Measurements from ENCODE around the gene CARD11.
A peak's percentile ranks its signal among the peaks of the same experiment; 100 is the strongest.

CARD11 gene

DNA sequence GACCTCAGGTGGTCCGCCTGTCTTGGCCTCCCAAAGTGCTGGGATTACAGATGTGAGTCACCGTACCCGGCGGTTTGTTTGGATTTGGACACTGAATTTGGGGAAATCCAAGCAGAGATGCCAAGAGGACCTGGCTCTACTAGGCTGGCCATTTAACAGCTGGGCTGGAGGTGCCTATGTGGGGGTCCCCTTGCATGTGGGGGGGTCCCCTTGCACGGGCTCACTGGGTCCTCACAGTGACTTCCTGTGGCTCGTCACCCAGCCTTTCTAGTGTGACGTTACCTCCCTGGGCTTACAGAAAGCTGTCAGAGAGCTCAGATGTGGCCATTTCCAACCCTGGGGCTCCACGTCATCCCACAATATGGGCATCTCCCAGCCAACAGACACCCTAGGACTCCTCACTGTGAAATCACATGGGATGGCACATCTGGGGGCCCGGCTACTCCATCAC, 150.2 kb downstream of the CARD11 start:
- Histone ChIP-seq H3K4me1 (no peaks in the 10 kb centered on the region), H3K9ac (no peak overlapping the region), H3K27me3 (ENCODE audit: control insufficient read depth, insufficient read depth, low read length) (no peaks in the 10 kb centered on the region), H3K9me3 (ENCODE audit: control insufficient read depth, low read length) (no peaks in the 10 kb centered on the region), H3K4me2 (ENCODE audit: low read length) (no peak overlapping the region), H3K4me3 (ENCODE audit: low read depth, low read length) (no peak overlapping the region), H3K36me3 (ENCODE audit: control insufficient read depth, insufficient read depth, low read length) (no peaks in the 10 kb centered on the region), H3K79me2 (no peaks in the 10 kb centered on the region), H2AFZ (no peak overlapping the region), H3K27ac (no peak overlapping the region)
- TF ChIP-seq, protein P1, sequence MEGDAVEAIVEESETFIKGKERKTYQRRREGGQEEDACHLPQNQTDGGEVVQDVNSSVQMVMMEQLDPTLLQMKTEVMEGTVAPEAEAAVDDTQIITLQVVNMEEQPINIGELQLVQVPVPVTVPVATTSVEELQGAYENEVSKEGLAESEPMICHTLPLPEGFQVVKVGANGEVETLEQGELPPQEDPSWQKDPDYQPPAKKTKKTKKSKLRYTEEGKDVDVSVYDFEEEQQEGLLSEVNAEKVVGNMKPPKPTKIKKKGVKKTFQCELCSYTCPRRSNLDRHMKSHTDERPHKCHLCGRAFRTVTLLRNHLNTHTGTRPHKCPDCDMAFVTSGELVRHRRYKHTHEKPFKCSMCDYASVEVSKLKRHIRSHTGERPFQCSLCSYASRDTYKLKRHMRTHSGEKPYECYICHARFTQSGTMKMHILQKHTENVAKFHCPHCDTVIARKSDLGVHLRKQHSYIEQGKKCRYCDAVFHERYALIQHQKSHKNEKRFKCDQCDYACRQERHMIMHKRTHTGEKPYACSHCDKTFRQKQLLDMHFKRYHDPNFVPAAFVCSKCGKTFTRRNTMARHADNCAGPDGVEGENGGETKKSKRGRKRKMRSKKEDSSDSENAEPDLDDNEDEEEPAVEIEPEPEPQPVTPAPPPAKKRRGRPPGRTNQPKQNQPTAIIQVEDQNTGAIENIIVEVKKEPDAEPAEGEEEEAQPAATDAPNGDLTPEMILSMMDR (IDR thresholded peaks at IDR 0.05): no peak

DNA sequence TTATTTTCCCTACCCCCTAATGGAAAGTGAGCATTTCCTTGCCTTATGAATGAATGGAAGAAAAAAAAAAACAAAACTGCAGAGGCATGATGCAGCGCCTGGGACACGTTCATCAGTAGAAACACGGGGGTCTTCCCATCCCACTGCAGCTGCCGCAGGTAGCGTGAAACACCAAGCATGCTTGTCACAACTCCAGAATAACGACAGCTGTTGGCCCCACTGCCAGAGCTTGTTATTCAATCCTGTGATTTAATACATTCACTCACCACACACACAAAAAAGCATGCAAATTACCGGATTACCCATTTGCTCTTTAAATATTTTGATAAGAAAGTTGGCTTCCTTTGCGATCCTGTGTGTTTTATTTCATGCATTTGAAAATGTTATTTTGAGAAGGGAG, 151.1 kb downstream of the CARD11 start:
- H3K36me3 ChIP-seq (ENCODE audit: control insufficient read depth, insufficient read depth, low read length): no peaks in the 10 kb centered on the region
- H3K27me3 ChIP-seq (ENCODE audit: control insufficient read depth, insufficient read depth, low read length): no peaks in the 10 kb centered on the region
- no peak overlapping the region for H2AFZ ChIP-seq
- no peaks in the 10 kb centered on the region for H3K9me3 ChIP-seq (ENCODE audit: control insufficient read depth, low read length)
- H3K9ac ChIP-seq: no peak overlapping the region
- no peaks in the 10 kb centered on the region for H3K4me1 ChIP-seq
- TF ChIP-seq, protein P1 (IDR thresholded peaks at IDR 0.05): no peak
- no peak overlapping the region for H3K4me2 ChIP-seq (ENCODE audit: low read length)
- H3K27ac ChIP-seq: no peak overlapping the region
- no peak overlapping the region for H3K4me3 ChIP-seq (ENCODE audit: low read depth, low read length)
- H3K79me2 ChIP-seq: no peaks in the 10 kb centered on the region

DNA sequence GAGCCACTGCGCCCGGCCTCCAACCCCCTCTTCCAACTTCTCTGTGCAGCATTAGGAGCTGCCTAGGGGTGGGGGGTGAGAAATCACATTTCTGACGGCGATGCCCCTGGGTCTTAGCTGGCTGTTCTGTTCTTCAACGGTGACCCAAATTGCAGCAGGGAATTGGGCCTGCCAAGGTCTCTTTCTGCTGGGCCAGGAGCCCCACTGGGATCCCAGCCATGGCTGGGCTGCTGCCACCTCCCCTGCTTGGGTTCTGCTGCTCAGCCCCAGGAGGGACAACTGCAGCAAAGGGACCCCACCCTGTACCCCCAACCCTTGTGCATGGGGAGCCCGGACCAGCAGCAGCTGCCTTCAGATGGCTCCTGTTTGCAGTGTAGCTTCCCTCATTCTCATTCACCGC, 155.9 kb downstream of the CARD11 start:
- H2AFZ ChIP-seq: no peak overlapping the region
- no peak overlapping the region for H3K27ac ChIP-seq
- H3K79me2 ChIP-seq: no peaks in the 10 kb centered on the region
- no peak overlapping the region for H3K4me3 ChIP-seq (ENCODE audit: low read depth, low read length)
- TF ChIP-seq, protein P1 (IDR thresholded peaks at IDR 0.05): no peak
- H3K4me2 ChIP-seq (ENCODE audit: low read length): no peak overlapping the region
- no peak overlapping the region for H3K9ac ChIP-seq
- no peaks in the 10 kb centered on the region for H3K9me3 ChIP-seq (ENCODE audit: control insufficient read depth, low read length)
- no peaks in the 10 kb centered on the region for H3K36me3 ChIP-seq (ENCODE audit: control insufficient read depth, insufficient read depth, low read length)
- H3K27me3 ChIP-seq (ENCODE audit: control insufficient read depth, insufficient read depth, low read length): no peaks in the 10 kb centered on the region
- H3K4me1 ChIP-seq: no peaks in the 10 kb centered on the region

DNA sequence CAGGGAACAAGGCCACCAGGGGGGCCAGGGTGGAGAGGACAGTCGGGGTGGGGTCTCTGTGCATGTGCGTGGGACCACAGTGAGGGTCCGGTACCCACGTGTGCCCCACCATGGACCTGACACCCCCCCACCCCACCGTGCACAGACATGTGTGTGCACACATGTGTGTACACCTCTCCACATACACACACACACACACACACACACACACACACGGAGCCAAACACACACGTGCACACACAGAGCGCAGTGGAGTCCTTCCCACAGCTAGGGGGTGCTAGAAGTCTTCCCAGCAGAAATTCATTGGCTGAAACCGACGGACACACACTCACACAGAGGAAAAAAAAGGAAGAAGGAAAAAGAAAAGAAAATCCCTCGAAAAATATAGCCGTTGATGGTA, 156.8 kb downstream of the CARD11 start:
- H3K9me3 ChIP-seq (ENCODE audit: control insufficient read depth, low read length): no peaks in the 10 kb centered on the region
- H3K27me3 ChIP-seq (ENCODE audit: control insufficient read depth, insufficient read depth, low read length): no peaks in the 10 kb centered on the region
- TF ChIP-seq, protein P1 (IDR thresholded peaks at IDR 0.05): peak; percentile 13
- H3K4me3 ChIP-seq (ENCODE audit: low read depth, low read length): no peak overlapping the region
- H3K9ac ChIP-seq: no peak overlapping the region
- H3K4me1 ChIP-seq: no peaks in the 10 kb centered on the region
- no peak overlapping the region for H3K27ac ChIP-seq
- no peaks in the 10 kb centered on the region for H3K36me3 ChIP-seq (ENCODE audit: control insufficient read depth, insufficient read depth, low read length)
- H3K79me2 ChIP-seq: no peaks in the 10 kb centered on the region
- no peak overlapping the region for H2AFZ ChIP-seq
- no peak overlapping the region for H3K4me2 ChIP-seq (ENCODE audit: low read length)

DNA sequence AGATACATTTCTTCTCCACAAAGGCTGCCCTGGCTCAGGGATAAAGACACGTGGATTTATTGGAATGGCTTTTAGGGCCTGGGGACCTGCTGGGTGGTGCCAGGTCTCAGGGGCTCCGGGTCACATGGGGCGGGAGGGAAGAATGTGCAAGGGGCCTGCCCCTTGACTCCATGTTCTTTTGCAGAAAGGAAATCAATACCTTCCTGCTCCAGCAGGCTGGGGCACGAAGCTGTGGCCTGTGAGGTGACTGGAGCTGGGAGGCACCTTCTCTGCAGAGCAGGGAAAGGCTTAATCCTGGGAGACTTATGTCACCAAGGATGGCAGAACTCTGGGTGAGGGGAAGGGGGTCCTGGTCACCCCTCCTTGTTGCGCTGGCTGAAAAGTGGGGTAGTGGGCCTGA, 157.3 kb downstream of the CARD11 start:
- H3K27ac ChIP-seq: no peak overlapping the region
- TF ChIP-seq, protein P1 (IDR thresholded peaks at IDR 0.05): no peak
- no peaks in the 10 kb centered on the region for H3K36me3 ChIP-seq (ENCODE audit: control insufficient read depth, insufficient read depth, low read length)

More for the DNA sequence above, 157.3 kb downstream of the CARD11 start:
- Histone ChIP-seq H3K79me2 (no peaks in the 10 kb centered on the region), H3K9me3 (ENCODE audit: control insufficient read depth, low read length) (no peaks in the 10 kb centered on the region), H3K9ac (no peak overlapping the region), H3K4me2 (ENCODE audit: low read length) (no peak overlapping the region), H3K4me3 (ENCODE audit: low read depth, low read length) (no peak overlapping the region), H2AFZ (no peak overlapping the region), H3K4me1 (no peaks in the 10 kb centered on the region), H3K27me3 (ENCODE audit: control insufficient read depth, insufficient read depth, low read length) (no peaks in the 10 kb centered on the region)

Measured in parathyroid adenoma (tissue), 2 donors.